Measurements from ENCODE around the gene NR4A1. TPM values are rescaled to one million over a fixed set of nuclear protein-coding genes. Genes with fewer than 3 reads are reported as not detected.

The NR4A1 gene
- total and polyA plus RNA-seq, 10 of the 15 experiments (the other 5 are each of a cell fraction or from before 2014, with no cell fraction given), result 0.05 to 7.9 (median 2.2) TPM; not detected in 1

GRCh38 chr12:52090291-52090690 lies 39.0 kb downstream of the NR4A1 start:
- DNase-seq (ENCODE audit: low read depth, low spot score) (no peak), ATAC-seq (no peak), FAIRE-seq (no peak)
- ChIA-PET CTCF (interaction anchor here (1.3 to 13.1 kb wide), 4 partner anchors 8 to 64 kb away, joined by 4 to 622 read pairs (median 74); no protein-coding TSS in a partner anchor), POLR2A (no interaction called here), RAD21 (ENCODE audit: unreplicated experiment) (interaction anchor here (1.7 kb wide), 1 partner anchor 65 kb away, joined by 14 read pairs; no protein-coding TSS in a partner anchor), SMC1A (ENCODE audit: uncharacterized antibody, unreplicated experiment) (interaction anchor here (1.9 to 12.5 kb wide), 2 partner anchors 27 to 62 kb away, joined by 10 to 322 read pairs; no protein-coding TSS in a partner anchor)
- Histone ChIP-seq H3K4me3 (no peak overlapping the region), H3K4me1 (ENCODE audit: control insufficient read depth, insufficient read depth, low read length) (peaks cover 8% of the 10 kb centered on the region), H3K9me3 (replicated peaks; ENCODE audit: control insufficient read depth, insufficient read depth, low read length) (no peaks in the 10 kb centered on the region), H3K36me3 (ENCODE audit: control insufficient read depth in 2 of 2, insufficient read depth in 2 of 2, low read length in 1 of 2) (no peaks in the 10 kb centered on the region), H2AFZ (ENCODE audit: control insufficient read depth, low read depth, low read length) (no peak overlapping the region), H3K27ac (ENCODE audit: control insufficient read depth, insufficient read depth) (no peak overlapping the region), H3K4me2 (ENCODE audit: control insufficient read depth, insufficient read depth) (no peak overlapping the region), H3K79me2 (ENCODE audit: control insufficient read depth, insufficient read depth, low read length) (no peaks in the 10 kb centered on the region), H3K27me3 (replicated peaks in 1 of 2; ENCODE audit: control insufficient read depth in 2 of 2, insufficient read depth in 2 of 2, low read length in 1 of 2) (no peaks in the 10 kb centered on the region; a peak in 1 of 4 replicates), H3K9ac (ENCODE audit: control insufficient read depth, insufficient read depth, low read length) (no peak overlapping the region), H4K20me1 (ENCODE audit: control insufficient read depth, insufficient read depth) (no peaks in the 10 kb centered on the region)
- intact Hi-C loops (cut with micrococcal nuclease; ENCODE audit: unreplicated experiment) (no loop called here), in situ Hi-C loops (cut with MboI) (no loop called here)
- 19% methylated on average over 10 of the region's 10 CpGs for WGBS (ENCODE audit: insufficient coverage, insufficient replicate concordance, low lambda C conversion rate, missing lambda C conversion rate)
- no TSS peak for BruUV-seq (replicated peaks)
- TF ChIP-seq ESRRA (IDR thresholded peaks at IDR 0.05; ENCODE audit: low read length) (no peak), IKZF1 (conservative IDR thresholded peaks at IDR 0.05) (no peak), MTA2 (IDR thresholded peaks at IDR 0.05; ENCODE audit: low read depth) (no peak), ZNF217 (IDR thresholded peaks at IDR 0.05) (no peak), MYB (IDR thresholded peaks at IDR 0.05; ENCODE audit: borderline replicate concordance, low read depth, low read length) (no peak), PBX3 (IDR thresholded peaks at IDR 0.05; ENCODE audit: insufficient replicate concordance, low read depth, low read length) (no peak), ETV6 (conservative IDR thresholded peaks at IDR 0.05 in 1 of 2, IDR thresholded peaks at IDR 0.05 in 1 of 2; ENCODE audit: borderline replicate concordance in 1 of 2, low read depth in 1 of 2) (no peak), PAX8 (IDR thresholded peaks at IDR 0.05) (no peak), RUNX3 (IDR thresholded peaks at IDR 0.05; ENCODE audit: low read length) (peak; percentile 47), SIN3A (IDR thresholded peaks at IDR 0.05; ENCODE audit: low read depth, low read length) (no peak), ZBTB11 (CRISPR knock-in tag; IDR thresholded peaks at IDR 0.05) (no peak), MTA3 (IDR thresholded peaks at IDR 0.05; ENCODE audit: borderline replicate concordance, low read length) (no peak), BMI1 (IDR thresholded peaks at IDR 0.05; ENCODE audit: borderline replicate concordance) (no peak), TCF12 (IDR thresholded peaks at IDR 0.05; ENCODE audit: low read depth, low read length) (peak; percentile 34; the same call in 1 of the 2 replicates)
